ENCODE measurements around the gene PTGDS. TPM values are rescaled to one million over a fixed set of nuclear protein-coding genes. Genes with fewer than 3 reads are reported as not detected.

The PTGDS gene
- total and polyA plus RNA-seq, 4 donors, result 0.23 to 15.2 (median 6.4) TPM

GRCh38 chr9:136982232-136983051 is 5.1 kb downstream of the PTGDS start, which contains the start of gene LCNL1:
Gene LCNL1, plus strand, starts transcription at chr9:136982993. Its CDS starts 594 bp downstream, at chr9:136983587.
- Histone ChIP-seq H3K27me3 (ENCODE audit: control insufficient read depth in 4 of 4, insufficient read depth in 4 of 4, low read length in 3 of 4) (peaks cover 0 to 6% (median under 1%) of the 10 kb centered on the region in 4 donors), H3K27ac (ENCODE audit: low read depth in 1 of 2, low read length in 2 of 2) (no peak within 1 kb of the TSS), H3K4me1 (ENCODE audit: control insufficient read depth in 4 of 4, insufficient read depth in 4 of 4, low read length in 3 of 4) (peaks cover 0 to 9% (median 5%) of the 10 kb centered on the region in 4 donors), H3K9ac (ENCODE audit: low read depth in 1 of 2, low read length in 2 of 2) (no peak within 1 kb of the TSS), H3K4me3 (ENCODE audit: low read depth in 1 of 3, low read length in 3 of 3) (no peak within 1 kb of the TSS), H3K9me3 (ENCODE audit: control insufficient read depth in 4 of 4, low read length in 3 of 4) (no peaks in the 10 kb centered on the region), H3K36me3 (ENCODE audit: control insufficient read depth in 4 of 4, insufficient read depth in 3 of 4, low read depth in 1 of 4, low read length in 3 of 4) (no peaks in the 10 kb centered on the region)
- no peak for DNase-seq (ENCODE audit: low spot score)
- no peak for TF ChIP-seq YY1 (IDR thresholded peaks at IDR 0.05)
- TF ChIP-seq CTCF (IDR thresholded peaks at IDR 0.05; ENCODE audit: low read depth, low read length, missing input control), result no peak
- TF ChIP-seq GABPA (IDR thresholded peaks at IDR 0.05 in 1 of 2, conservative IDR thresholded peaks at IDR 0.05 in 1 of 2), result no peak
- 86% methylated on average over 18 of the region's 18 CpGs for WGBS

- Histone ChIP-seq H3K27me3 (ENCODE audit: control insufficient read depth in 4 of 4, insufficient read depth in 4 of 4, low read length in 3 of 4) (peaks cover 0 to 6% (median under 1%) of the 10 kb centered on the region in 4 donors), H3K36me3 (ENCODE audit: control insufficient read depth in 4 of 4, insufficient read depth in 3 of 4, low read depth in 1 of 4, low read length in 3 of 4) (no peaks in the 10 kb centered on the region), H3K9ac (ENCODE audit: low read depth in 1 of 2, low read length in 2 of 2) (no peak overlapping the region), H3K27ac (ENCODE audit: low read depth in 1 of 2, low read length in 2 of 2) (no peak overlapping the region), H3K9me3 (ENCODE audit: control insufficient read depth in 4 of 4, low read length in 3 of 4) (no peaks in the 10 kb centered on the region), H3K4me1 (ENCODE audit: control insufficient read depth in 4 of 4, insufficient read depth in 4 of 4, low read length in 3 of 4) (peaks cover 0 to 5% (median 2%) of the 10 kb centered on the region in 4 donors), H3K4me3 (ENCODE audit: low read depth in 1 of 3, low read length in 3 of 3) (no peak overlapping the region)
- DNase-seq (ENCODE audit: low spot score), result no peak
- 89% methylated on average over 9 of the region's 9 CpGs for WGBS
- TF ChIP-seq FOXA2 (IDR thresholded peaks at IDR 0.05) (no peak), GABPA (IDR thresholded peaks at IDR 0.05 in 1 of 2, conservative IDR thresholded peaks at IDR 0.05 in 1 of 2) (no peak), HNF4A (conservative IDR thresholded peaks at IDR 0.05) (no peak), TAF1 (conservative IDR thresholded peaks at IDR 0.05) (no peak), CTCF (IDR thresholded peaks at IDR 0.05; ENCODE audit: low read depth, low read length, missing input control) (no peak), EGR1 (IDR thresholded peaks at IDR 0.05; ENCODE audit: low read depth in 2 of 2) (no peak), RXRA (IDR thresholded peaks at IDR 0.05) (no peak), HNF4G (IDR thresholded peaks at IDR 0.05) (no peak)
These were observed 5.9 kb downstream of the PTGDS start for GRCh38 chr9:136983167-136983566.

- no peak overlapping the region for H3K9ac ChIP-seq (ENCODE audit: low read depth in 1 of 2, low read length in 2 of 2)
- H3K4me3 ChIP-seq (ENCODE audit: low read depth in 1 of 3, low read length in 3 of 3), result no peak overlapping the region
- no peaks in the 10 kb centered on the region for H3K9me3 ChIP-seq (ENCODE audit: control insufficient read depth in 4 of 4, low read length in 3 of 4)
- 89% methylated on average over 11 of the region's 11 CpGs for WGBS
- peaks cover 0 to 4% (median 1%) of the 10 kb centered on the region in 4 donors for H3K4me1 ChIP-seq (ENCODE audit: control insufficient read depth in 4 of 4, insufficient read depth in 4 of 4, low read length in 3 of 4)
- peaks cover 0 to 6% (median under 1%) of the 10 kb centered on the region in 4 donors for H3K27me3 ChIP-seq (ENCODE audit: control insufficient read depth in 4 of 4, insufficient read depth in 4 of 4, low read length in 3 of 4)
- TF ChIP-seq SP1 (IDR thresholded peaks at IDR 0.05) (no peak), NR2F2 (IDR thresholded peaks at IDR 0.05) (no peak), CTCF (IDR thresholded peaks at IDR 0.05; ENCODE audit: low read depth, low read length, missing input control) (no peak), JUND (IDR thresholded peaks at IDR 0.05) (no peak), FOXA2 (IDR thresholded peaks at IDR 0.05) (no peak), ATF3 (IDR thresholded peaks at IDR 0.05) (no peak), RXRA (IDR thresholded peaks at IDR 0.05) (no peak)
- H3K27ac ChIP-seq (ENCODE audit: low read depth in 1 of 2, low read length in 2 of 2), result no peak overlapping the region
- DNase-seq (ENCODE audit: low spot score), result no peak
- H3K36me3 ChIP-seq (ENCODE audit: control insufficient read depth in 4 of 4, insufficient read depth in 3 of 4, low read depth in 1 of 4, low read length in 3 of 4), result no peaks in the 10 kb centered on the region
These were observed 6.5 kb downstream of the PTGDS start for GRCh38 chr9:136983656-136984314.
